ENCODE data around the gene NBPF14. TPM values are rescaled to one million over a fixed set of nuclear protein-coding genes. Genes with fewer than 3 reads are reported as not detected.
"Not testable (repeated sequence)": the region's sequence is repeated elsewhere in the genome, so short reads cannot be mapped to it uniquely, and the experiment has no call there.

NBPF14 gene
- polyA plus RNA-seq, 1 donor (not counting 4 experiments of a cell fraction or from before 2014, with no cell fraction given) = 22.8 TPM

- H3K4me3 ChIP-seq (ENCODE audit: control insufficient read depth in 2 of 3, extremely low read depth in 1 of 3, insufficient read depth in 2 of 3, low read depth in 1 of 3, low read length in 3 of 3); H3K79me2 ChIP-seq (ENCODE audit: control insufficient read depth, insufficient read depth, low read length); H3K9me3 ChIP-seq (ENCODE audit: control insufficient read depth, low read depth, low read length); H4K20me1 ChIP-seq (ENCODE audit: control insufficient read depth, extremely low read depth, insufficient read depth, low read length); H3K36me3 ChIP-seq (ENCODE audit: control insufficient read depth in 2 of 2, extremely low read depth in 1 of 2, insufficient read depth in 2 of 2, low read length in 2 of 2); dilution Hi-C loops (cut with MboI; ENCODE audit: extremely low pct_ligation_motif_present, low sequenced_read_pairs); DNase-seq (ENCODE audit: low read depth, low spot score); H3K4me2 ChIP-seq (ENCODE audit: control insufficient read depth, extremely low read depth, insufficient read depth, low read depth, low read length); H2AFZ ChIP-seq (ENCODE audit: control insufficient read depth, low read length); H3K9me1 ChIP-seq (ENCODE audit: control insufficient read depth, extremely low read depth, insufficient read depth, low read length); H3K9ac ChIP-seq (ENCODE audit: control insufficient read depth, extremely low read depth, insufficient read depth, low read length); H3K4me1 ChIP-seq (ENCODE audit: control insufficient read depth, extremely low read depth, insufficient read depth, low read length); H3K27ac ChIP-seq (ENCODE audit: control insufficient read depth, insufficient read depth, low read length); FAIRE-seq; H3K27me3 ChIP-seq (ENCODE audit: control insufficient read depth, extremely low read depth, insufficient read depth, low read length): not testable (repeated sequence)
Observed at GRCh38 chr1:148514310-148514709, 81.5 kb downstream of the NBPF14 start.

DNA sequence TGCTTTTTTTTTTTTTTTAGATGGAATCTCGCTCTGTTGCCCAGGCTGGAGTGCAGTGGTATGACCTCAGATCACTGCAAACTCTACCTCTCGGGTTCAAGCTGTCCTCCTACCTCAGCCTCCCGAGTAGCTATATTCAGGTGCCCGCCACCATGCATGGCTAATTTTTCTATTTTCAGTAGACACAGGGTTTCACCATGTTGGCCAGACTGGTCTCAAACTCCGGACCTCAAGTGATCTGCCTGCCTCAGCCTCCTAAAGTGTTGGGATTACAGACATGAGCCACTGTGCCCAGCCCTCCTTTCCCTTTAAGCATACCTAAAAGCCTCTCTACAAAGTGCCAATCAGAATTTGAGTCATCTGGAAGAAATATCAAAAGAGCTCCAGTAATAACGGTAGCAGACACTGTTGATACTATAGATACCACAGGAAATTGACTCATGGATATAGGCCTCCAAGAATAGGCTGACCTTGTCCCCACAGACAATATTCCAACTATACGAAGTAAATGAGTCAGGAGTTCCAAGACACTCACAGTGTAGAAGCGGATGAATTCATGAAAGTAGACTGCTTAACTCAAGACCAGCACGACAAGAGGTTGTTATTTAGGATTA lies 83.1 kb downstream of the NBPF14 start:
- H4K20me1 ChIP-seq (ENCODE audit: control insufficient read depth, extremely low read depth, insufficient read depth, low read length); H3K4me2 ChIP-seq (ENCODE audit: control insufficient read depth, extremely low read depth, insufficient read depth, low read depth, low read length); H3K79me2 ChIP-seq (ENCODE audit: control insufficient read depth, insufficient read depth, low read length); H3K4me3 ChIP-seq (ENCODE audit: control insufficient read depth in 2 of 3, extremely low read depth in 1 of 3, insufficient read depth in 2 of 3, low read depth in 1 of 3, low read length in 3 of 3); H3K9me1 ChIP-seq (ENCODE audit: control insufficient read depth, extremely low read depth, insufficient read depth, low read length); dilution Hi-C loops (cut with MboI; ENCODE audit: extremely low pct_ligation_motif_present, low sequenced_read_pairs); H3K27ac ChIP-seq (ENCODE audit: control insufficient read depth, insufficient read depth, low read length); H3K9ac ChIP-seq (ENCODE audit: control insufficient read depth, extremely low read depth, insufficient read depth, low read length); H3K4me1 ChIP-seq (ENCODE audit: control insufficient read depth, extremely low read depth, insufficient read depth, low read length); FAIRE-seq; H2AFZ ChIP-seq (ENCODE audit: control insufficient read depth, low read length); H3K27me3 ChIP-seq (ENCODE audit: control insufficient read depth, extremely low read depth, insufficient read depth, low read length); H3K36me3 ChIP-seq (ENCODE audit: control insufficient read depth in 2 of 2, extremely low read depth in 1 of 2, insufficient read depth in 2 of 2, low read length in 2 of 2); H3K9me3 ChIP-seq (ENCODE audit: control insufficient read depth, low read depth, low read length): not testable (repeated sequence)
- peak; percentile 5 for DNase-seq (ENCODE audit: low read depth, low spot score)

- H3K4me3 ChIP-seq (ENCODE audit: control insufficient read depth in 2 of 3, extremely low read depth in 1 of 3, insufficient read depth in 2 of 3, low read depth in 1 of 3, low read length in 3 of 3); H3K36me3 ChIP-seq (ENCODE audit: control insufficient read depth in 2 of 2, extremely low read depth in 1 of 2, insufficient read depth in 2 of 2, low read length in 2 of 2); H3K79me2 ChIP-seq (ENCODE audit: control insufficient read depth, insufficient read depth, low read length); FAIRE-seq; H3K9ac ChIP-seq (ENCODE audit: control insufficient read depth, extremely low read depth, insufficient read depth, low read length); H3K27me3 ChIP-seq (ENCODE audit: control insufficient read depth, extremely low read depth, insufficient read depth, low read length); DNase-seq (ENCODE audit: low read depth, low spot score); H4K20me1 ChIP-seq (ENCODE audit: control insufficient read depth, extremely low read depth, insufficient read depth, low read length); dilution Hi-C loops (cut with MboI; ENCODE audit: extremely low pct_ligation_motif_present, low sequenced_read_pairs); H3K9me3 ChIP-seq (ENCODE audit: control insufficient read depth, low read depth, low read length); H3K9me1 ChIP-seq (ENCODE audit: control insufficient read depth, extremely low read depth, insufficient read depth, low read length); H2AFZ ChIP-seq (ENCODE audit: control insufficient read depth, low read length); H3K4me1 ChIP-seq (ENCODE audit: control insufficient read depth, extremely low read depth, insufficient read depth, low read length); H3K27ac ChIP-seq (ENCODE audit: control insufficient read depth, insufficient read depth, low read length); H3K4me2 ChIP-seq (ENCODE audit: control insufficient read depth, extremely low read depth, insufficient read depth, low read depth, low read length): not testable (repeated sequence)
Observed at GRCh38 chr1:148493933-148494332, 101.9 kb downstream of the NBPF14 start.

DNA sequence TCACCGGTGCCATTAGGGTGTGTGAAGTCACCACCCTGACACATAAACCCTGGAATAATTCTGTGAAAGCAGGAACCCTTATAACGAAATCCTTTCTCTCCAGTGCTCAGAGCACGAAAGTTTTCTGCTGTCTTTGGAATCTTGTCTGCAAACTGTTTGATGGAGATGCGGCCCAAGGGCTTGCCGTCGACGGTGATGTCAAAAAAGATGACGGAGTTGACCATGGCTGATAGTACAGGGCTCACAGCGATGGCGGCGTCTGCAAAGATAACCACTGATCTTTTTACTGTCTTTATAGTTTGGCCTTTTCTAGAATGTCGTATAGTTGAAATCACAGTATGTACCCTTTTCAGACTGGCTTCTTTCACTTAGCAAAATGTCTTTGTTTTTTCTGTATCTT lies 112.8 kb downstream of the NBPF14 start, which contains the start of gene PPIAL4G:
PPIAL4G (minus strand) TSS at position 274 of the 400 bp plus-strand sequence; CDS start at position 224, 50 bp downstream.
- H3K9me1 ChIP-seq (ENCODE audit: control insufficient read depth, extremely low read depth, insufficient read depth, low read length); dilution Hi-C loops (cut with MboI; ENCODE audit: extremely low pct_ligation_motif_present, low sequenced_read_pairs); FAIRE-seq; H3K27ac ChIP-seq (ENCODE audit: control insufficient read depth, insufficient read depth, low read length); H3K9ac ChIP-seq (ENCODE audit: control insufficient read depth, extremely low read depth, insufficient read depth, low read length); H3K4me2 ChIP-seq (ENCODE audit: control insufficient read depth, extremely low read depth, insufficient read depth, low read depth, low read length); H3K36me3 ChIP-seq (ENCODE audit: control insufficient read depth in 2 of 2, extremely low read depth in 1 of 2, insufficient read depth in 2 of 2, low read length in 2 of 2); H3K4me3 ChIP-seq (ENCODE audit: control insufficient read depth in 2 of 3, extremely low read depth in 1 of 3, insufficient read depth in 2 of 3, low read depth in 1 of 3, low read length in 3 of 3); H3K9me3 ChIP-seq (ENCODE audit: control insufficient read depth, low read depth, low read length); DNase-seq (ENCODE audit: low read depth, low spot score); H3K79me2 ChIP-seq (ENCODE audit: control insufficient read depth, insufficient read depth, low read length); H3K4me1 ChIP-seq (ENCODE audit: control insufficient read depth, extremely low read depth, insufficient read depth, low read length); H3K27me3 ChIP-seq (ENCODE audit: control insufficient read depth, extremely low read depth, insufficient read depth, low read length); H4K20me1 ChIP-seq (ENCODE audit: control insufficient read depth, extremely low read depth, insufficient read depth, low read length); H2AFZ ChIP-seq (ENCODE audit: control insufficient read depth, low read length): not testable (repeated sequence)

All from keratinocyte (primary cell).